IPS-NIHi11 (cell line): ENCODE measurements around the gene ST6GALNAC1.
A peak's percentile ranks its signal among the peaks of the same experiment; 100 is the strongest.

Source experiments
- DNase-seq: peaks from one replicate; pipeline ENCODE4 v3.0.0; 2012; ENCODE audit warnings: mixed read lengths, low spot score

Gene ST6GALNAC1

GRCh38 chr17:76643553-76644148 is at the start of gene ST6GALNAC1:
Gene ST6GALNAC1 (minus strand): TSS chr17:76643757. CDS start chr17:76643638, 119 bp downstream.
- DNase-seq, result no peak

GRCh38 chr17:76691379-76692191 is 48.0 kb upstream of the ST6GALNAC1 start:
- DNase-seq, result no peak

- no peak for DNase-seq
Observed at GRCh38 chr17:76690596-76691280, 47.2 kb upstream of the ST6GALNAC1 start.

- no peak for DNase-seq
Observed at GRCh38 chr17:76689859-76690258, 46.3 kb upstream of the ST6GALNAC1 start.

DNA sequence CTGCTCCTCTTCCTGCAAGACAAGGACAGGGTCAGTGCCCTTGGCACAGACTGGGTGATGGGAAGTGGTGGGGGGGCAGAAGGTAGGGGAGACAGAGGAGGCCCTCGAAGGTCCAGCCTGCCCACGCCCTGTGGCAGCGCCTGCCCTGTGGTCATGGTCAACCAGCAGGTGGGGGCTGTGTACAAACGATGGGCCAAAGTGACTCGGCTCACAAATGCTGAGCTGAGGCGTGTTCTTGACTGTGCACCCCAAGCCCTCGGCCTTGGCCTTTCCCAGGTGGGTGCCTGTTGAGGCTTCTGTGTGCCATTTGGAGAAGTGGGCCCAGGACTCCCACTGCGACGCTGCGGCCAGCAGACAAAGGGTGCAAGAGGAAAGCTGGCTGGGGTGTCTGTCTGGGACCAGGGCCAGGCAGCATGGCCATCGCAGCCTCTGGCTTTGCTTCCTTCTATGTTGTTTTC is 44.6 kb upstream of the ST6GALNAC1 start:
- no peak for DNase-seq

DNA sequence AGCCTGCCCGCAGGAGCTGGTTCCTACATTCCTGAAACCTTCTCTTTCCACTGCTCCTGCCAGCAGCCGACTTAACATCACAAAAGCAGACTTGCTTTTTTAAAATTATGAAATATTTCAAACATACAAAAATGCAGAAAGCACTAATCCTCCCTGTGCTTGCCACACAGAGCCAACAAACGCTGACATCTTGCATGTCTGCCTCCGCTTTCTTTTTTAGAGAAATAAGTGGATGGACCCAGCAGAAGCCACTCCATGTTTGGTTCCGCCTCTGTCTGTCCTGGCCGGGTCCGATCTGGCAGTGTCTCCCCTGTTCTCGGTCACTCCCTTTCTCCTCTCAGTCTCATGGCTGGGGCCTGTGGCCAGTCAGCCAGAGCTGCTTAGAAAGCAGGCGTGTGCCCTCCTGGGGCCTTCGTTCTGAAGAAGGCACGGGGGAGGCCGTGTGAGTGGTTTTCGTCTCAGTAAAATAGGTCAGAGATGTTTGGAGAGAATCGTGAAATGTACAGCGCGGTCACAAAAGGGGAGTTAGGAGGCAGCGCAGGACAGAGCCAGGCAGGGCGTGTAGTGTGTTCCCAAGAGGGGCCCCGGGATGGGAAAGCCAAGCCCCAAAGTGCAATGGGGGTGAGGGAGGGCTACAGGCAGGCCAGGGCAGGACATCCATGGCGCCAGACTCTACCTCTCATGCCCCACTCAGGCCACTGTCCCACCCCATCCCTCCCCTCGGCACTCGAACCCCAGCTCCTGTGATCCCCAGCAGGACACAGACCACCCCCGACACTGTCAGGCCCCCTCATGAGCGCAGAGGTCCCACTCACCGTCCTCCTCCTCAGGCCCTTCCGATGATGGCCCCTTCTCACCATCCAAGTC is 44.0 kb upstream of the ST6GALNAC1 start:
- no peak for DNase-seq

- no peak for DNase-seq
Observed at GRCh38 chr17:76686538-76687297, 43.2 kb upstream of the ST6GALNAC1 start.

GRCh38 chr17:76685846-76686245 is 42.3 kb upstream of the ST6GALNAC1 start:
- DNase-seq, result no peak

- DNase-seq, result no peak
Observed at GRCh38 chr17:76685366-76685765, 41.8 kb upstream of the ST6GALNAC1 start.

GRCh38 chr17:76684756-76685155 is 41.2 kb upstream of the ST6GALNAC1 start:
- no peak for DNase-seq

DNA sequence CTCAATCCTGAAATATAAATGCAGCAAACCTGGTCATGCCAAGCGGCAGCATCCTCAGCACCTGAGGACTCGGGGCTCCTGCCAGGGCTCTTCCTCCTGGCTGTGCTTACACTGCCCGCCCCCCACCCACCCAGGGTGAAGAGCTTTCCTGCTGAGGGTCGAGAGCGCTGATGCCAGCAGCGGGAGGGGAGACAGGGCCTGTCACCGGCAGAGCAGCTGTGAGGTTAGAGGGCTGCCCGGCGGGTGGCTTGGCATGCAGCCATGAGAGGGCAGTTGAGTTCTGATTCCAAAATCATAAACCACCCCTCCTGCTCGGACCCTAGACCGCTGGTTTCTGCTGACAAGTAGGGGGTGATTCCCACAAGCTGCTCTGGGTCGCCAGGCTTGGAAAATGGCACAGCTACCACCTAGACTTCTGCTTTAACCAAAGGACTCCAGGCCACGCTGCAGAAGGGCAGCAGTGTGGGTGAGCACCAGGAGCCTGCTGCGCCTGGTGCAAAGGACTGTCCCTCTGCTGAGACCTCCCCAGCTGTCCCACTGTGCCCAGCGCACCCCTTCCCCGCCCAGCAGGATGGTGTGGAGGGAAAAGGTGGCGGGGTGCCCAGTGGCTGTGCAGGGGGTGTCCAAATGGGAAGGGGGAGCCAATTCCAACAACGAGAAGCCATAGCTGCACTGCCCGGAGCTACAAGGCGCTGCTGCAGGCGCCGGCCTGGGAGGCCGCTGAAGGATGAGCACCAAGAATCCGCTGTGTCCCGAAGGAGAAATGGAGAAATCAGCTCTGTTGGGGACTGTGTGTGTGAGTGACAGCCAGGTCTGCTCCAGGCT is 40.6 kb upstream of the ST6GALNAC1 start:
- DNase-seq, result no peak

- DNase-seq, result peak; percentile 61
Observed at GRCh38 chr17:76683011-76683755, 39.6 kb upstream of the ST6GALNAC1 start.

DNA sequence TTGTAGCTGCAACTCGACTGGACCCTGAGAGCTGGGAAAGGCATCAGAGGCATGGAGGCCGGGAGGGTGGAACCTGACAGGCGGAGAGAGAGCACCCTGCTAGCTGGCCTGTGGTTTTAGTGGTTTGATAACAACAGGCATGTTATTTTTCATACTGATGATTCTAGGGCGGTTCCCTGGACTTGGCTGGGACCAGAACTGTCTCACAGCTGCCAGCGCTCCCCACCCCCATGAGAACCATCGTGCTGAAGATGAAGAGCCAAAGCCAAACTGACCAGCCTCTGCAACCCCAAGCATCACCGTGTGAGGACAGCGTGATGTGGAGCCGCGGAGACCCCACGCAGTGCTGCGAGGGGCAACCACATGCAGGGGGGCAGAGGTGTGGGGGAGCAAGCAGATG is 38.7 kb upstream of the ST6GALNAC1 start:
- no peak for DNase-seq

DNA sequence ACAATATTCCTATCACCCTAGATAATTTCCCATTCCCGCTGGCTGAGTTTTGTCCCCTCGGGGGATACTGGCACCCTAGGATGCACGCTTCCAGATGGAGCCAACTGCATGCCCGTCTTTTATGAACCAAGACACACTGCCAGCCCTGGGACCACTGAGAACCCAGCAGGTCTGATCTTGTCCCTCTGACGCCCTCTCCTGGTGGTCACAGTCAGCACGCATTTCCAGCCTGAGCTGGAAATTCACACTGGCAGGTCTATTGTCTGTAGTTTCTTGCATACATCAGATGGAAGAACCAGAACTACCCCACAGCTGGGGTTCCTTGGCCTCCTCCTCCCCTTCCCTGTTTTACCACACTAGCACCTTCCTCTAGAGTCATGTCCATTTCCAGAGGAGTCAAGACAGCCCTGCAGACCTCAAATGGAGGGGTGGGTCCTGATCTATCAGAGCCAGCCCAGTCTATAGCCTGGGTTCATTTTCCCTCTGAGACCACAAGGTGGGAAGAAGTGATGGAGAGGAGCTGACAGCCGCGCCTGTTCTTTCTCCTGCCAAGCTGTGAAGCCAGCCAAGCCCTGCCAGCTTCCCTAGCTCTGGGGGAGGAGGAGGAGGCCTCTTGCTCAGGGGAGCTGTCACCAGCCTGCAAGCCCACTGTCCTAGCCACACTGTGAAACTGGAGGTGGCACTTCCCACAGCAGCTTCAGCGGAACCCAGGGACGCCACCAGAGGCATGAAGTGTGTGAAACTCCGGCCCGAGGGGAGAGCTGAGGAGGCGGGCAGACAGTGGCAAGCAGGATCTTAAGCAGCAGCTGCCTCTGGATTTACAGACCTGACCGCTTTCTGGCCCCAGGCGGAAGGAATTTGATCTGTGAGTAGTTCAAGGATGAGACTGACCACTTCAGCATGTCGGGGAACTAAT is 37.9 kb upstream of the ST6GALNAC1 start:
- peak; percentile 84 for DNase-seq

- DNase-seq, result no peak
Observed at GRCh38 chr17:76679239-76679638, 35.7 kb upstream of the ST6GALNAC1 start.

DNA sequence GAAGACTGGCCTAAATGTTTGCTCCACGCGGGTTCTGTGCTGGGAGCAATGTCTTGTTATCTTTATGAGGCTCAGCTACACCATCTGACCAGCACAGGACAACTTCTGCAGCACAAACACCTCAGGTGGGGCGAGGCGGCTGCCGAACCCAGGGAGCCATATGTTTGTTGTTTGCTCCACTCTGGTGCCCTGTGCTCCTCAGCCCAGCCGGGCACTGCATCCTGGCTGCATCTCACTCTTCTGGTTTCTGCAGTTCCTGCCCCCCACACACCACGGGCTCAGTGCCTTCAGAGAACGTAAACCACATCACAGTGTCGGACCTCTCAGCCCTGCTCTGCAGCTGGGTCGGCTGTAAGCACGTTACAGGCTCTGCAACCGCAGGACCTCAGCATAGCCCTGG is 34.8 kb upstream of the ST6GALNAC1 start:
- DNase-seq, result no peak

DNA sequence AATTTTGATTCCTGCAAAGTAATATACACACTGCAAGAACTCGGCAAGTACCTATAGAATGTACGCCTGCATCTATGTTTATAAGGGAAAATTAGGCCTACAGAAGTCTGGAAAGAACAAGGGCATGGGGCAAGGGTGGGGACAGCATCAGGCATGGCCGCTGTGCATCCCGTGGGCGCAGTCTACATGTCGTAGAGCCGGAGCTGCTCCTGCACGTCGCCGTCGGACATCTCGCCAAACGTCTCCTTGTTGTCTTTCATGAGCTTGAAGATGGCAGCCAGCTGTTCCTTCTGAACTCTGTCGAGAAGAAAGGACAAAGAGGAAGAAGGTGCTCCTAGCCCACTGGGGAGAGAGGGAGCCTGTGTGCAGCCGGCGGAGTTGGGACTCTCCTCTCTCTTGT is 33.8 kb upstream of the ST6GALNAC1 start:
- no peak for DNase-seq

GRCh38 chr17:76676629-76677028 is 33.1 kb upstream of the ST6GALNAC1 start:
- no peak for DNase-seq
